H1 (cell line): ENCODE results near the gene LSM14B. TPM values are rescaled to one million over a fixed set of nuclear protein-coding genes. Genes with fewer than 3 reads are reported as not detected.

Source experiments
- CTBP2 ChIP-seq: IDR thresholded peaks from 2 replicates; pipeline ENCODE4 v1.7.0; 2011; ENCODE audit warnings: borderline replicate concordance, mild to moderate bottlenecking, moderate library complexity, mixed read lengths, low read length; ENCODE audit not compliant: insufficient read depth, insufficient read length
- RFX5 ChIP-seq: IDR thresholded peaks from 2 replicates; pipeline ENCODE4 v1.6.1; 2011; ENCODE audit warnings: low read depth, low read length, improper control_type of control experiment, borderline replicate concordance
- SP4 ChIP-seq: IDR thresholded peaks from 2 replicates; pipeline ENCODE4 v1.6.1; 2012; ENCODE audit warnings: low read length, inconsistent platforms
- SUZ12 ChIP-seq: fragments of 200-600 bp; sonication (generic); IDR thresholded peaks from 2 replicates; pipeline ENCODE4 v1.6.1; 2012; ENCODE audit warnings: mild to moderate bottlenecking, inconsistent platforms, low read length, moderate library complexity, mixed read lengths
- YY1 ChIP-seq: IDR thresholded peaks from 2 replicates; pipeline ENCODE4 v1.6.1; 2011; ENCODE audit warnings: low read depth, mild to moderate bottlenecking, low read length
- polyA plus RNA-seq, 7 experiments: library from polyadenylated mRNA; depleted of rRNA in 3 of 7; stranded (reverse) in 5 of 7; unstranded in 2 of 7; fragments of >200 nt in 5 of 7; fragments of 200-250 nt in 2 of 7; gene quantifications; 1 replicate in 5 of 7; 2 replicates in 1 of 7; 4 replicates in 1 of 7; pipeline versions ENCODE4 v1.2.1 to v1.2.3, GENCODE V29; 2011 to 2013; ENCODE audit warnings: missing spikeins in 2 of 7, mixed read lengths in 2 of 7
- total RNA-seq: library from RNA; stranded (reverse); fragmentation: NEBNext Ultra II Directional; extraction: Animal tissue kit (Norgen Biotek cat#: 25700); gene quantifications from 2 replicates; pipeline ENCODE4 v1.2.1, GENCODE V29; 2021
- TF ChIP-seq, protein P1 (sequence below): fragments of 300-600 bp; sonication (generic); IDR thresholded peaks from 2 replicates; pipeline ENCODE4 v1.7.1; 2012; ENCODE audit warnings: low read length, moderate library complexity, mild to moderate bottlenecking, inconsistent platforms; ENCODE audit not compliant: insufficient replicate concordance
- TF ChIP-seq, protein P2 (sequence below), 3 experiments: IDR thresholded peaks; 1 replicate in 2 of 3; 2 replicates in 1 of 3; pipeline versions ENCODE4 v1.5.1 to v1.6.1; 2011; ENCODE audit warnings: low read length in 3 of 3, mild to moderate bottlenecking in 3 of 3, inconsistent platforms in 2 of 3, low read depth in 1 of 3, moderate library complexity in 1 of 3; ENCODE audit not compliant: insufficient read depth in 1 of 3; ENCODE audit errors: control extremely low read depth in 1 of 3

Gene LSM14B
- total and polyA plus RNA-seq, 2 of the 8 experiments (the other 6 are each of a cell fraction or from before 2014, with no cell fraction given): 58.3 to 65.6 TPM

- TF ChIP-seq, protein P1, sequence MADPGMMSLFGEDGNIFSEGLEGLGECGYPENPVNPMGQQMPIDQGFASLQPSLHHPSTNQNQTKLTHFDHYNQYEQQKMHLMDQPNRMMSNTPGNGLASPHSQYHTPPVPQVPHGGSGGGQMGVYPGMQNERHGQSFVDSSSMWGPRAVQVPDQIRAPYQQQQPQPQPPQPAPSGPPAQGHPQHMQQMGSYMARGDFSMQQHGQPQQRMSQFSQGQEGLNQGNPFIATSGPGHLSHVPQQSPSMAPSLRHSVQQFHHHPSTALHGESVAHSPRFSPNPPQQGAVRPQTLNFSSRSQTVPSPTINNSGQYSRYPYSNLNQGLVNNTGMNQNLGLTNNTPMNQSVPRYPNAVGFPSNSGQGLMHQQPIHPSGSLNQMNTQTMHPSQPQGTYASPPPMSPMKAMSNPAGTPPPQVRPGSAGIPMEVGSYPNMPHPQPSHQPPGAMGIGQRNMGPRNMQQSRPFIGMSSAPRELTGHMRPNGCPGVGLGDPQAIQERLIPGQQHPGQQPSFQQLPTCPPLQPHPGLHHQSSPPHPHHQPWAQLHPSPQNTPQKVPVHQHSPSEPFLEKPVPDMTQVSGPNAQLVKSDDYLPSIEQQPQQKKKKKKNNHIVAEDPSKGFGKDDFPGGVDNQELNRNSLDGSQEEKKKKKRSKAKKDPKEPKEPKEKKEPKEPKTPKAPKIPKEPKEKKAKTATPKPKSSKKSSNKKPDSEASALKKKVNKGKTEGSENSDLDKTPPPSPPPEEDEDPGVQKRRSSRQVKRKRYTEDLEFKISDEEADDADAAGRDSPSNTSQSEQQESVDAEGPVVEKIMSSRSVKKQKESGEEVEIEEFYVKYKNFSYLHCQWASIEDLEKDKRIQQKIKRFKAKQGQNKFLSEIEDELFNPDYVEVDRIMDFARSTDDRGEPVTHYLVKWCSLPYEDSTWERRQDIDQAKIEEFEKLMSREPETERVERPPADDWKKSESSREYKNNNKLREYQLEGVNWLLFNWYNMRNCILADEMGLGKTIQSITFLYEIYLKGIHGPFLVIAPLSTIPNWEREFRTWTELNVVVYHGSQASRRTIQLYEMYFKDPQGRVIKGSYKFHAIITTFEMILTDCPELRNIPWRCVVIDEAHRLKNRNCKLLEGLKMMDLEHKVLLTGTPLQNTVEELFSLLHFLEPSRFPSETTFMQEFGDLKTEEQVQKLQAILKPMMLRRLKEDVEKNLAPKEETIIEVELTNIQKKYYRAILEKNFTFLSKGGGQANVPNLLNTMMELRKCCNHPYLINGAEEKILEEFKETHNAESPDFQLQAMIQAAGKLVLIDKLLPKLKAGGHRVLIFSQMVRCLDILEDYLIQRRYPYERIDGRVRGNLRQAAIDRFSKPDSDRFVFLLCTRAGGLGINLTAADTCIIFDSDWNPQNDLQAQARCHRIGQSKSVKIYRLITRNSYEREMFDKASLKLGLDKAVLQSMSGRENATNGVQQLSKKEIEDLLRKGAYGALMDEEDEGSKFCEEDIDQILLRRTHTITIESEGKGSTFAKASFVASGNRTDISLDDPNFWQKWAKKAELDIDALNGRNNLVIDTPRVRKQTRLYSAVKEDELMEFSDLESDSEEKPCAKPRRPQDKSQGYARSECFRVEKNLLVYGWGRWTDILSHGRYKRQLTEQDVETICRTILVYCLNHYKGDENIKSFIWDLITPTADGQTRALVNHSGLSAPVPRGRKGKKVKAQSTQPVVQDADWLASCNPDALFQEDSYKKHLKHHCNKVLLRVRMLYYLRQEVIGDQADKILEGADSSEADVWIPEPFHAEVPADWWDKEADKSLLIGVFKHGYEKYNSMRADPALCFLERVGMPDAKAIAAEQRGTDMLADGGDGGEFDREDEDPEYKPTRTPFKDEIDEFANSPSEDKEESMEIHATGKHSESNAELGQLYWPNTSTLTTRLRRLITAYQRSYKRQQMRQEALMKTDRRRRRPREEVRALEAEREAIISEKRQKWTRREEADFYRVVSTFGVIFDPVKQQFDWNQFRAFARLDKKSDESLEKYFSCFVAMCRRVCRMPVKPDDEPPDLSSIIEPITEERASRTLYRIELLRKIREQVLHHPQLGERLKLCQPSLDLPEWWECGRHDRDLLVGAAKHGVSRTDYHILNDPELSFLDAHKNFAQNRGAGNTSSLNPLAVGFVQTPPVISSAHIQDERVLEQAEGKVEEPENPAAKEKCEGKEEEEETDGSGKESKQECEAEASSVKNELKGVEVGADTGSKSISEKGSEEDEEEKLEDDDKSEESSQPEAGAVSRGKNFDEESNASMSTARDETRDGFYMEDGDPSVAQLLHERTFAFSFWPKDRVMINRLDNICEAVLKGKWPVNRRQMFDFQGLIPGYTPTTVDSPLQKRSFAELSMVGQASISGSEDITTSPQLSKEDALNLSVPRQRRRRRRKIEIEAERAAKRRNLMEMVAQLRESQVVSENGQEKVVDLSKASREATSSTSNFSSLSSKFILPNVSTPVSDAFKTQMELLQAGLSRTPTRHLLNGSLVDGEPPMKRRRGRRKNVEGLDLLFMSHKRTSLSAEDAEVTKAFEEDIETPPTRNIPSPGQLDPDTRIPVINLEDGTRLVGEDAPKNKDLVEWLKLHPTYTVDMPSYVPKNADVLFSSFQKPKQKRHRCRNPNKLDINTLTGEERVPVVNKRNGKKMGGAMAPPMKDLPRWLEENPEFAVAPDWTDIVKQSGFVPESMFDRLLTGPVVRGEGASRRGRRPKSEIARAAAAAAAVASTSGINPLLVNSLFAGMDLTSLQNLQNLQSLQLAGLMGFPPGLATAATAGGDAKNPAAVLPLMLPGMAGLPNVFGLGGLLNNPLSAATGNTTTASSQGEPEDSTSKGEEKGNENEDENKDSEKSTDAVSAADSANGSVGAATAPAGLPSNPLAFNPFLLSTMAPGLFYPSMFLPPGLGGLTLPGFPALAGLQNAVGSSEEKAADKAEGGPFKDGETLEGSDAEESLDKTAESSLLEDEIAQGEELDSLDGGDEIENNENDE: no peak
- no peak for TF ChIP-seq SUZ12
- TF ChIP-seq RFX5: no peak
- TF ChIP-seq YY1: no peak
- TF ChIP-seq CTBP2: no peak
- no peak for TF ChIP-seq SP4
- TF ChIP-seq, protein P2, sequence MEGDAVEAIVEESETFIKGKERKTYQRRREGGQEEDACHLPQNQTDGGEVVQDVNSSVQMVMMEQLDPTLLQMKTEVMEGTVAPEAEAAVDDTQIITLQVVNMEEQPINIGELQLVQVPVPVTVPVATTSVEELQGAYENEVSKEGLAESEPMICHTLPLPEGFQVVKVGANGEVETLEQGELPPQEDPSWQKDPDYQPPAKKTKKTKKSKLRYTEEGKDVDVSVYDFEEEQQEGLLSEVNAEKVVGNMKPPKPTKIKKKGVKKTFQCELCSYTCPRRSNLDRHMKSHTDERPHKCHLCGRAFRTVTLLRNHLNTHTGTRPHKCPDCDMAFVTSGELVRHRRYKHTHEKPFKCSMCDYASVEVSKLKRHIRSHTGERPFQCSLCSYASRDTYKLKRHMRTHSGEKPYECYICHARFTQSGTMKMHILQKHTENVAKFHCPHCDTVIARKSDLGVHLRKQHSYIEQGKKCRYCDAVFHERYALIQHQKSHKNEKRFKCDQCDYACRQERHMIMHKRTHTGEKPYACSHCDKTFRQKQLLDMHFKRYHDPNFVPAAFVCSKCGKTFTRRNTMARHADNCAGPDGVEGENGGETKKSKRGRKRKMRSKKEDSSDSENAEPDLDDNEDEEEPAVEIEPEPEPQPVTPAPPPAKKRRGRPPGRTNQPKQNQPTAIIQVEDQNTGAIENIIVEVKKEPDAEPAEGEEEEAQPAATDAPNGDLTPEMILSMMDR (IDR thresholded peaks at IDR 0.05; ENCODE audit: control extremely low read depth in 1 of 3, insufficient read depth in 1 of 3, low read depth in 1 of 3, low read length in 3 of 3): no peak
These were observed 42.8 kb downstream of the LSM14B start (continued) for GRCh38 chr20:62164879-62165761.
